NCI-H2107 (cell line): ENCODE measurements around the gene HAUS2.
A peak's percentile ranks its signal among the peaks of the same experiment; 100 is the strongest.
"Not testable (repeated sequence)": the region's sequence is repeated elsewhere in the genome, so short reads cannot be mapped to it uniquely, and the experiment has no call there.

Source experiments
- DNase-seq: peaks from one replicate; lab custom pipeline; 2025; lab: John Stamatoyannopoulos, UW

The HAUS2 gene

GRCh38 chr15:42548249-42549031, at the start of gene HAUS2, which contains the start of gene LRRC57:
Gene HAUS2 (plus strand): TSS chr15:42548838. CDS start chr15:42548873, 35 bp downstream.
Gene LRRC57 (minus strand): TSS chr15:42548793. CDS start chr15:42548434, 359 bp downstream.
- DNase-seq, result peak; percentile 58

GRCh38 chr15:42499858-42500609, 48.6 kb upstream of the HAUS2 start:
- DNase-seq, result no peak

GRCh38 chr15:42502477-42502876, 46.2 kb upstream of the HAUS2 start:
- DNase-seq, result no peak

- no peak for DNase-seq
These were observed 44.8 kb upstream of the HAUS2 start for GRCh38 chr15:42503825-42504224.

- DNase-seq, result no peak
These were observed 44.0 kb upstream of the HAUS2 start for GRCh38 chr15:42504631-42505030.

- no peak for DNase-seq
These were observed 41.1 kb upstream of the HAUS2 start for GRCh38 chr15:42507514-42507913.

- no peak for DNase-seq
These were observed 40.4 kb upstream of the HAUS2 start for GRCh38 chr15:42508263-42508690.

- DNase-seq, result no peak
These were observed 38.2 kb upstream of the HAUS2 start for GRCh38 chr15:42510258-42511006.

GRCh38 chr15:42511007-42511391, 37.6 kb upstream of the HAUS2 start:
- DNase-seq, result no peak

GRCh38 chr15:42523331-42523730, 25.3 kb upstream of the HAUS2 start:
- DNase-seq, result no peak

- no peak for DNase-seq
These were observed 19.7 kb upstream of the HAUS2 start for GRCh38 chr15:42528970-42529369.

GRCh38 chr15:42533246-42533645, 15.4 kb upstream of the HAUS2 start:
- DNase-seq, result no peak

- no peak for DNase-seq
These were observed 3.6 kb upstream of the HAUS2 start for GRCh38 chr15:42544853-42545629.

- DNase-seq, result no peak
These were observed 755 bp upstream of the HAUS2 start for GRCh38 chr15:42547918-42548248.

GRCh38 chr15:42549032-42549491, 424 bp downstream of the HAUS2 start:
- DNase-seq, result no peak

GRCh38 chr15:42549741-42550392, 1.2 kb downstream of the HAUS2 start:
- no peak for DNase-seq

- DNase-seq, result no peak
These were observed 4.9 kb downstream of the HAUS2 start for GRCh38 chr15:42553554-42553953.

GRCh38 chr15:42556550-42557207, 8.0 kb downstream of the HAUS2 start:
- not testable (repeated sequence) for DNase-seq

GRCh38 chr15:42558739-42559138, 10.1 kb downstream of the HAUS2 start:
- DNase-seq, result no peak

- peak; percentile 74 for DNase-seq
These were observed 26.8 kb downstream of the HAUS2 start, which contains the start of gene STARD9 for GRCh38 chr15:42575188-42576039. Gene STARD9 (plus strand): TSS chr15:42575606. CDS start chr15:42575716, 110 bp downstream.
